Measurements from ENCODE around the gene SH3PXD2A.
"Not testable (repeated sequence)": the region's sequence is repeated elsewhere in the genome, so short reads cannot be mapped to it uniquely, and the experiment has no call there.

SH3PXD2A gene

DNA sequence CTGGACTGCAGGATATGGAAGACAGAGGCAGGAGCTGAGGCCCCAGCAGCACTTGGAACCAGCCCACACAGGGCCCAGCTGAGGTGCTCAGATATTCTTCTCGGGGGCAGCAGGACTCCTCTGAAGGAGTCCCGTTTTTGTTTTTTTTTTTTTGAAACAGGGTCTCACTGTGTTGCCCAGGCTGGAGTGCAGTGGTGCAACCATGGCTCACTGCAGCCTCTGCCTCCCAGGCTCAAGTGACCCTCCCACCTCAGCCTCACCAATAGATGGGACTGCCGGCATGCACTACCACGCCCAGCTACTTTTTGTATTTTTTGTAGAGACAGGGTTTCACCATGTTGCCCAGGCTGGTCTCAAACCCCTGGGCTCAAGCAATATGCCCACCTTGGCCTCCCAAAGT is 124.3 kb downstream of the SH3PXD2A start:
- in situ Hi-C loops (cut with MboI; ENCODE audit: low sequenced_read_pairs), result not testable (repeated sequence)

GRCh38 chr10:103729851-103730250 is 125.5 kb downstream of the SH3PXD2A start:
- in situ Hi-C loops (cut with MboI; ENCODE audit: low sequenced_read_pairs), result no loop called here

DNA sequence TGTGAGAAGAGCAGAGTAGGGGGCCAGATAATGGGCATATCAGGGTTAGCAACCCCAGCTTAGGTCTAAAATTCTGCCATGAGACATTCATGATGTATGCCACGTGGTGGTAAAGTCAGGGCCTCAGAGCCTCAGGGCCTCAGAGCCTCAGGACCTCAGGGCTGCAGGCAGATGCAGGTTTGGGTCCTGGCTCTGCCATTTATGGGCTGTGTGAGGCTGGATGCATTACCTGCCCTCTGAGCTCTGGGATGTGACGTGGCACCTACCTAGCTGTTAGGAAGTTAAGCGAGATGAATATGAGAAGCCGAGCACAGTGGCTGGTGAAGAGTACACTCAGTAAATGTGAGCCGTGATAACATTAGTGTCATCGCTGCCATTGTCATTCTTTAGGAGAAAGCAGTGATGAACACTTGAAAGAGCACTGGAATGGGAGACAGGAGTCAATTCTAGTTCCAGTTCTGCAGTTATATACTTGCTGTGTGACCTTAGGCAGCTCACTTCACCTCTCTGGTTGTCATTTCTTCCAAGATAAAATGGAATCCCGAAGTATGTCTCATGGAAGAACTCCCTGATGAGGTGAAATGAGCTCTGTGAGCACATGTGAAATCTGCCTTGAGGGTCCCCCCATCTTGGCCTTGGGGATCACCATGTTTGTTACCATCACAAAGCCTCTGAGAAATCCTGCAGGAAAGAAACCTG is 127.2 kb downstream of the SH3PXD2A start:
- in situ Hi-C loops (cut with MboI; ENCODE audit: low sequenced_read_pairs), result no loop called here

GRCh38 chr10:103727546-103727963 is 127.8 kb downstream of the SH3PXD2A start:
- in situ Hi-C loops (cut with MboI; ENCODE audit: low sequenced_read_pairs), result no loop called here

GRCh38 chr10:103726637-103727036 is 128.7 kb downstream of the SH3PXD2A start:
- in situ Hi-C loops (cut with MboI; ENCODE audit: low sequenced_read_pairs), result no loop called here

DNA sequence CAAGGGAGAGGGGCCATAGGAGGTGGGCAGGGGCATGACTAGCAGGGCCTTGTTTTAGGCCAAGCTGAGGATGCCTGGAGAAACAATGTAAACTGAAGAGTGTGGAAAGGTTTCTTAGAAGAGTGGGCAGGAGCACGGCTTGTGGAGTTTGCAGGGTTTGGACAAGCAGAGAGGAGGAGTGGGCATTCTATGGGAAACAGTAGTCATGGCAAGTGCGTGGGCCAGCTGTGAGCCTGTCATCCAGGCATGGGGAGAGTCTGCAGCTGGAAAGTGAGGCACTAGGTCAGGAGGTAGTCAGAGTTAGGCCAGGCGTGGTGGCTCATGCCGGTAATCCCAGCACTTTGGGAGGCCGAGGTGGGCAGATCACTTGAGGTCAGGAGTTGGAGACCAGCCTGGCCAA is 130.1 kb downstream of the SH3PXD2A start:
- in situ Hi-C loops (cut with MboI; ENCODE audit: low sequenced_read_pairs), result no loop called here

DNA sequence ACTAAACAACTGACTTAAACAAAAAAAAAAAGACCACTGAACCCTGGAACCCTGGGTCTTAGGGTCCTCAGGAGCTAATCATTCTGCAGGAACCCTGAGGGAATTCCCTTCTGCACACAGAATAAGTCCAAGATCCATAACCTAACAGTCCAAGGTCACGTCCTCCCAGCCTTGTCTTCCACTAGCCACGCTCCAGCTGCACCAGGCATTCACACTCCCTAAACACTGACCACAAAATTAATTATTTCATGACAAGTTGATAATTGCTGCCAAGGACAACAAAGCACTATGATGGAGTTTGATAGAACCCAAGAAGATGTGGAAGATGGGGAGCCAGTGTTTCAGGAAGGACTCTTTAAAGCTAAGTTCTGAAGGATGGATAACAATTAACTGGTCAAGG is 130.6 kb downstream of the SH3PXD2A start:
- in situ Hi-C loops (cut with MboI; ENCODE audit: low sequenced_read_pairs), result loop anchor here (25.0 kb wide), 1 partner anchor 138 kb away; the partner anchor contains the start of gene SH3PXD2A

DNA sequence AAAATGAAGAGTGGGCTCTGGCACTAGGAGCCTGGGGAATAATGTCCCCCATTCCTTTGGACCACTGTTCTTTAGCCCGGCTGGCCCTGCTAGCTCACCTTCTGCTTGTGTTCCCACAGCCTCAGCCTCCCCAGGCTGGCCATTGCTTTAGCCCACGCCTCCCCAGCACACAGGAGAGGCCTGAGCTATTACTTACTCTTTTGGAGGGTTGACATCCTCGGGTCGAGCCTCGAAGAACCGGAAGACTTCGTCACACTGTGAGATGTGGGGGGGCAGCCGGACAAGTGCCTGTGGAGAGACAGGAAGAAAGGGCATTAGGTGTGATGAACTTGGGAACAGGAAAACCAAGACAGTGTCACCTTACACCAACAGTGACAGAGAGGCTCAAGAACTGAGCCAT is 131.3 kb downstream of the SH3PXD2A start:
- in situ Hi-C loops (cut with MboI; ENCODE audit: low sequenced_read_pairs), result loop anchor here (25.0 kb wide), 1 partner anchor 138 kb away; the partner anchor contains the start of gene SH3PXD2A

DNA sequence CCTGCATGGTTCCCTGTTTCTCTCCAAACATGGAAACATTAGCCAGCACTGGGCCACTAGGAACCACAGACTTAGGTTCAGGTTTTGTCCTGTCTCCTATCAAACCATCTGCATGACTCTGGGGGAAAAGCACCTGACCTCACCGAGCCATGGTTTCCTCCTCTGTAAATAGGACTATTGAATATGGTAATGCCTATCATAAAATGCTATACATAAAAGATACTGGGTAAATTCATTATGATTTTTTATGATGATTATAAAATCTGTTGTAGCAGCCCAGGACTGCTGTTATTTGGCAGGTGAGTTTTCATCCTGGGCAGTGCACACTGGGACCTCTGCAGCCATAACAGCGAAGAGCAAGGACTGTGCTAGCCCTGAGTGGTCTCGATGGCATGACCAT is 131.8 kb downstream of the SH3PXD2A start:
- in situ Hi-C loops (cut with MboI; ENCODE audit: low sequenced_read_pairs), result loop anchor here (25.0 kb wide), 1 partner anchor 139 kb away; the partner anchor contains the start of gene SH3PXD2A

DNA sequence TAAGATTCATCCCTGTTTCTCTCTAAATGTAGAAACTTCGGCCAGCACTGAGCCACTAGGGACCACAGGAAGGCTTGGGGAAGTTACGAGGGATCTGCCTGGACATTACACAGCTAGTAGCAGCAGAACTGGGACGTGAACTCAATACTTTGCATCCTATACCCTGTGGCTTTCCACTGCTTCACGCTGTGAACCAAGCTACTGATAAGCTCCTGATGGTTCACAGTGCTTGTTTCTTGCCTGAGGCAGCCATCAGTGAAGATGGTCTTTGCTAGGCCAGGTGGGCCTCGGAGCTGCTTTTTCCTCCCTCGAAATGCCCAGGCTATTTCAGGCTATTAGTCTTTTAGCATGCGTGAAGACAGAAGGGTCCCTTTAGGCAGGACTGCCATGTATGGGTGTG is 132.7 kb downstream of the SH3PXD2A start:
- in situ Hi-C loops (cut with MboI; ENCODE audit: low sequenced_read_pairs), result loop anchor here (25.0 kb wide), 1 partner anchor 140 kb away; the partner anchor contains the start of gene SH3PXD2A

DNA sequence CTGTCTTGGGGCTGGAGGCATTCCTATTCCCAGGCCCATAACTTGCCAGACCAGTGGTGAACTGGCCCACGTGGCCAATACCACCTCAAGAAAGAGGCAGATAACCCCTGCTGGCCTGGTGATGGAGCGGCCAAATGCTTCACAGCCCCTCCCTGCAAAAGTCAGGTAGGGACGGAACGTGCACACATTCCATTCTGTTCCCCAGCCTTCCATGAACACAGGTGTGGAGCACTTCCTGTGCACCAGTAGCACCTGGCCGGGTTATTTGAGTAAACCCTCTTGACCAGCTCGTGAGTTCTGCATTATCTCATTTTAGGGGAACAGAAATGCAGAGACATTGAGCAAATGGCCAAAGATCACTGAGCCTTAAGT is 134.4 kb downstream of the SH3PXD2A start:
- in situ Hi-C loops (cut with MboI; ENCODE audit: low sequenced_read_pairs), result loop anchor here (25.0 kb wide), 1 partner anchor 141 kb away; the partner anchor contains the start of gene SH3PXD2A

DNA sequence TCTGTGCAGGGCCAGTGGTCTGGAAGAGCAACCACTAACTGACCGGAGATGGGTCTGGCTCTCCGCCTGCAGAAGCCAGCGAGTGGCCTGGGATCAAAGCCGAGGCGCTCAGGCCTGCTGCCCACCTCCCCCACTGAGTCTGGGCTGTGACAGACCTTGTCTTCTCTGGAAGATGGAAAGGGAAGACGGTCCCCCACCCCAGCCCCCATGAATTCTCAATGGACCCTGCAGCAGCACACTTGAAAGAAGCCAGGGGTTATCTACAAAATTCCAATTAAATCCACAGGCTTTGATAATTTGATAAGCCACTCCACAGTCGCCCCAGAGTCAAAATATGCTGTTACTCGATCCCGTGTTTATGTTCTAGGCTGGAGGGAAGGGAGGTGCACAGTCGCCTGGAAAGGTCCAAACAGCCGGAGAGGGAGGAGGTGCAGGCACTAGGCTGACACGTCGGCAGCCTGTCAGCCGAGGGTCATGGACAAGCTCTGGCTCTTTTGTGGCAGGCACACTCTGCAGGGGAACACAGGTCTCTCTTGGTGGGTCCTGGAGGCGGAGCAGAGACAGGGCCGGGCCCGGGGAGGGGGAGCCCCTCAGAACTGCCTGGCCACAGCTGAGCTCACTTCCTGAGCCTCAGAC is 134.9 kb downstream of the SH3PXD2A start:
- in situ Hi-C loops (cut with MboI; ENCODE audit: low sequenced_read_pairs), result loop anchor here (25.0 kb wide), 1 partner anchor 142 kb away; the partner anchor contains the start of gene SH3PXD2A

DNA sequence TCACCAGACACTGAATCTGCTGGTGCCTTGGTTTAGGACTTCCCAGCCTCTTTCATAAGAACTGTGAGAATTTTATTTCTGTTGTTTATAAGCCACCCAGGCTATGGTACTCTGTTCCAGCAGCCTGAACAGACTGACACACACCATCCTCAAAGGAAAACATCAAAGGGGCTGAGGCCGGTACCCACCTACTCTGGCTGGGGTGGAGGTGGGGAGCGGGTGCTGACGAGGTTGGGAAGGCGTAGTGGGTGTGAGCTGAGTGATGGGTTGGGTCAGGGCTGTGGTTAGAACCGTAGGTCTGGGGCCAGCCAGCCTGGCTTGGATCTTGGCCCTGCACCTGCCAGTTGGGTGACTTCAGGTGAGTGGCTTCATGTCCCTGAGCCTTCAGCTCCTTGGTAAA is 136.3 kb downstream of the SH3PXD2A start:
- in situ Hi-C loops (cut with MboI; ENCODE audit: low sequenced_read_pairs), result loop anchor here (25.0 kb wide), 1 partner anchor 143 kb away; the partner anchor contains the start of gene SH3PXD2A

DNA sequence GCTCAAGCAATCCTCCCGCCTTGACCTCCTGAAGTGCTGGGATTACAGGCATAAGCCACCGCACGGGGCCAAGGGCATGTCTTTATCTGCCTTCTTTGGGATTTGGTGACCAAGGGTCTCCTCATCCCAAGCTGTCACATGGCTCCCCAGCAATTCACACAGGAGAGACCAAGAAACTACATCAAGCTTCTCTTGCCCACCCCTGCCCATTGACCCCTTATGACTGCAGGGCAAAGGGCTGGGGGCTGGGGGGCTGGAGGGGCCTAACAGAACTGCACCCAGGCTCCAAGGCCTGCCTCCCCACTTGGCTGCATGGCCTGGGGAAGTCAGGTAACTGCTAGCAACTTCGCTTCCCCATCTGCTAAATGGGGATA is 137.1 kb downstream of the SH3PXD2A start:
- in situ Hi-C loops (cut with MboI; ENCODE audit: low sequenced_read_pairs), result loop anchor here (25.0 kb wide), 1 partner anchor 144 kb away; the partner anchor contains the start of gene SH3PXD2A

GRCh38 chr10:103717341-103718246 is 137.8 kb downstream of the SH3PXD2A start:
- in situ Hi-C loops (cut with MboI; ENCODE audit: low sequenced_read_pairs), result loop anchor here (25.0 kb wide), 1 partner anchor 145 kb away; the partner anchor contains the start of gene SH3PXD2A

DNA sequence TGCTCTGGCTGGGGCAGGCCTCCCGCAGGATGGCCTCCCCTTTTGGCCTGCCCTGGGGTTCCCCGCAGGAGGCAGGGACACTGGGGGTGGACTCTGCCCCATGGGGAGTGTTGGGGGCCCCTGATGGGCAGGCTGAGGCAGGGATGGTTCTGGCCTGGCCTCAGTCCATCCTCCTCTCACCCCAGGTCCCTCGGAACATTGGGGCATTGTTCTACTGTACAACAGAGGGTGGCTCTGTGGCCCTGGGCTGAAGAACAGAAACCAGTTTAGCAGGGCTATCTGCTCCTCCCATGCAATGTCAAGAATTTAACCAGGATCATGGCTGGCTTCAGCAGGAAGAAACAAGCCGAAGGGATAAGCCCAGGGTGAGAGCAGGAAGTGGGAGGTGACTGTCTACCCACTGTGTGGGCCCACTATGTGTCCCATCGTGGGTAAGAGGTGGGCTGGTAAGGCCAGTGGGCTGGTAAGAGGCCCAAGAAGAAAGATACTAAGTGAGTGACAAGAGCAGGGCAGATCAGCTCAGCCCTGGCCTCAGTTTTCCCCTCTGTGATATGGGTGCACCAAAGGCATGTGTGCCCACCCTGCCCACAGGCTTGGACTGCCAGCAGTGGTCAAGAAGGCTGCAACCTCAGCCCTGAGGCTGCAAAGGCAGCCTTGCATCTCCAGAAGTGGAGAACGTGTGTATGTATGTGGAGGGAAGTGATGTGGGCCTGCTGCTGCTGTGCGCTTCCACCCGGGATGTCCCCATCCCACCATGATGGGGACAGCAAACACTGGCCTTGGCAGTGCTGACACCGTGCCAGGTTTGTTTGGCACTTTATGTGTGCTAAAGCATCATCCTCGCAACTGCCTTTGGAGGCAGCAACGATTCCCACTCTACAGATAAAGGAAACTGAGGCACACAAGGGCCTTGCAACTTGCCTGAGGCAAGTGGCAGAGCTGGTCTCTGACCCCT is 138.9 kb downstream of the SH3PXD2A start:
- in situ Hi-C loops (cut with MboI; ENCODE audit: low sequenced_read_pairs), result loop anchor here (25.0 kb wide), 1 partner anchor 146 kb away; the partner anchor contains the start of gene SH3PXD2A

GRCh38 chr10:103715430-103715829 is 139.9 kb downstream of the SH3PXD2A start:
- in situ Hi-C loops (cut with MboI; ENCODE audit: low sequenced_read_pairs), result loop anchor here (25.0 kb wide), 1 partner anchor 147 kb away; the partner anchor contains the start of gene SH3PXD2A

DNA sequence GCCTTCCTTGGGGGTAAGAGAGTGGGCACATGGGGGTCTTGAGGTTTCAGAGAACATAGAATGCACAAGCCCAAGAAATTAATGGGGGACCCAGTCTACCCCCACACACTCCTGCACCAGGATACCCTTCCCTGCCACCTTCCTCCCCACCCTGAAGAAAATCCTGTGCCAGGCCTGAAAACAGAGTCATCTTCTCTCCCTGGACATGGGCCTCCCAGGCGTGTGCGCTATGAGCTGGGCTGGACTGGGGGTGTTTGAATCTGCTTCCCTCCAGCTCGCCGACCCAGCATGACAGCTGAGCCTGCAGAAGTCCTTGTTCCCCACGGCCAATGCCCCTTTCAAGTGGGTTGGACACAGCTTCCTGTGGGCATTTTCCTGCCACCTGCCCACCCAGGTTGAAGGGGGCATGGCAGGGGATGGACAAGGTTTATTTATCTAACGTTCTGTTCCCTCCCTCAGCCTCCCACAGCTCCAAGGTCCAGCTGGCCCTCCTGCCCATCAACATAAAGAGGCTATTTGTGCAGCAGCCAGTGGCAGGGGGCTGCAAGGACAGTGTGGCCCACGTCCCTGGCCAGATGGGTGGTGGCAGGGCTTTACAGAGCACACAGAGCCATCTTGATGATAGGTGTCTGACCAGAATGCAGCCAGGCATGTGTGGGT is 141.0 kb downstream of the SH3PXD2A start:
- in situ Hi-C loops (cut with MboI; ENCODE audit: low sequenced_read_pairs), result loop anchor here (25.0 kb wide), 1 partner anchor 148 kb away; the partner anchor contains the start of gene SH3PXD2A

DNA sequence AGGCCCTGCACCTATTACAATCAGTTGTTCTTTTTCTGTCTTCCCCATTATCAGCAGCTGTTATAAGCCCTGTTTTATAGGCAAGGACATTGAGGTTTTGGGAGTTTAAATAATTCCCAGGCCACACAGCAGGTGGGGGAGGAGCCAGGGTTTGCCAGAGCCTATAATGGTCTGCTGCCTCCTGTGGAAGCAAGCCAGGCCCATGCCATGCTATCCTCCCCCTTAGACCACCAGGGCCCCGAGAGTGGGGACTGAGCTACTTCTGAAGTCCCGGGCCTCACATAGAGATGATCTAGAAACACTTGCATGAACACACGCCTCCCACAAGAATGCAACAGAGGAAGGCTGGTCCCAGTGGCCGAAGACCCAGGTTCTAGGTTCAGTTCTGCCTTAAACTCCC is 141.7 kb downstream of the SH3PXD2A start:
- in situ Hi-C loops (cut with MboI; ENCODE audit: low sequenced_read_pairs), result loop anchor here (25.0 kb wide), 1 partner anchor 149 kb away; the partner anchor contains the start of gene SH3PXD2A
